GM18502 (cell line): ENCODE data around the gene INHBE.
A peak's percentile ranks its signal among the peaks of the same experiment; 100 is the strongest.

Experiments
- ATAC-seq: cut with Tn5 transposase; IDR thresholded peaks from one replicate; pipeline ENCODE4 v1.9.1; 2021; ENCODE audit warnings: mild to moderate bottlenecking; ENCODE audit not compliant: unreplicated experiment, poor library complexity

Gene INHBE

DNA sequence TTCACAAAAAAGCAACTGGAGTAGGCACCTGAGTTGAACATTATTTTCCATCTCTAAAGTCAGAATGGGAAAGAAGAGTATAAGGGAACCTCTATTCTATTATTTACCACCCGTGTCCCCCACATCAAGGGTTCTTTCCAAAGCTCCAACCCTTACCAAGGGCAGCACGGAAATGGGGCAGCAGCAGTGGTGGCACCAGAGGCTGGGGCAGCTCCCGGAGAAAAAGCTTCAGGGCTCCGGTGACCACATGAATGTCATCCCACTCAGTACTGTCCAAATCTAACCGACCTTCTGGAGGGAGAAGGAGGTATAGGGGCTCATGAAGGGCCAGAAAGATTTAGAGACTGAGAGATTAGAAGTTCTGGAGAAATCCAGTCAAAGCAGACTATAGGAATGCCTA, 18.8 kb downstream of the INHBE start:
- no peak for ATAC-seq

GRCh38 chr12:57474430-57474829, 19.3 kb downstream of the INHBE start:
- ATAC-seq = no peak

- ATAC-seq = no peak
Observed at GRCh38 chr12:57474862-57475261, 19.8 kb downstream of the INHBE start.

- peak; percentile 4 for ATAC-seq
Observed at GRCh38 chr12:57475271-57476161, 20.4 kb downstream of the INHBE start.

GRCh38 chr12:57476162-57476992, 21.3 kb downstream of the INHBE start:
- ATAC-seq = peak; percentile 41

- ATAC-seq = no peak
Observed at GRCh38 chr12:57476993-57477709, 22.0 kb downstream of the INHBE start.

- ATAC-seq = peak; percentile 32
Observed at GRCh38 chr12:57477710-57478681, 22.9 kb downstream of the INHBE start.

GRCh38 chr12:57479043-57479375, 23.9 kb downstream of the INHBE start:
- no peak for ATAC-seq

DNA sequence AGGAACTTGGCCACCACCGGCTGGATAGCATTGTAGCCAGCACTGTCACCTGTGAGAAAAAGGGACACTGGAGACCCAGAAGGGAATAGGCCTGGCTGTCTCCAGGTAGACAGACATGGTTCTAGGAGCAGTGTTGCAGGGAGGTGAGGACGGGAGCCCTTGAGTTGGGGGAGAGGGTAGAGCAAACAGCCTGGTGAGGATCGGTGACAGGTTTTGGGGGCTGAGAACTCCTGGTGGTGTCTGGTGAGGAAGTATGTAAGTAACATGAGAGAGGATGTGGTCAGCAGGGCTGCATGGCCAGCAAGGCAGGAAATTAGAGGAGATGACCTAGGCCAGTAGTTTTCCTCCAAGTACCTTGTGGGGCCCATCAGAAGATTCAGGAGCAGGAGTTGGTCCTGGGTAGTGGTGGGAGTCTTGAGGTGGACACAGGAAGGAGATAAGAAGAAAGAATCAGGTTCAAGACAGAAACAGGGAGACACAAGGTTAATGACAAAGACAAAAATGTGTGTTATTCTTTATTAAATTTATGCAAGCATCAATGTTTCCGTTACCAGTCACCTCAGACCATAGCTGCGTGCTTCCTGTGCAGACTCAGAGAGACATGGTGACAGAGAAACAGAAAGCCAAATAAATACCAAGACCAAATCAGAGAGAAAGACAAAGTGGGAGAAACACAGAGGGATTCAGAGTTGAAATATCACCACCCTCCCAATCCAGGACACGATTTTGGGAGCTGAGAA, 24.4 kb downstream of the INHBE start, which contains the start of gene ARHGAP9:
Gene ARHGAP9, minus strand, starts transcription at position 491 of the 740 bp plus-strand sequence. Its CDS starts 460 bp downstream, at position 31.
- no peak for ATAC-seq

GRCh38 chr12:57481671-57482070, 26.6 kb downstream of the INHBE start:
- no peak for ATAC-seq

- no peak for ATAC-seq
Observed at GRCh38 chr12:57483466-57483865, 28.4 kb downstream of the INHBE start.

DNA sequence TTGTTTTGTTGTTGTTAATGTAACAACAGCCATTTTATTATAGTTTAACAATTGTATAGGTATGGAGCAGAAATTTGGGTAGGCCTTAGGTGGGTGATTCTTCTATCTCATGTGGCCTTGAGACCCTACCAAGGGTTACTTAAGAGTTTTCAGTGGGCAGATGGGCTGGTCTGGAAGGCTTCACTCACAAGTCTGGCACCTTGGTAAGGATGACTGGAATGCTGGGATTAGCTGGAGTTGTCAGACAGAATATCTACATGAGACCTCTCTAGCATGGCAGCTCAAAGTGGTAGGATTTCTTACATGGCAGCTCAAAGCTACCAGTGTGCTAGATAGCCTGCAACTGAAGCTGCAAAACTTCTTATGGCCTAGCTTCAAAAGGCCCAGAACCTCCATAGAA, 30.6 kb downstream of the INHBE start:
- ATAC-seq = no peak

GRCh38 chr12:57487055-57487596, 32.0 kb downstream of the INHBE start:
- ATAC-seq = no peak

- peak; percentile 97 for ATAC-seq
Observed at GRCh38 chr12:57487597-57488401, 32.7 kb downstream of the INHBE start, which contains the start of gene MARS1. MARS1 (plus strand) TSS chr12:57488068; CDS start chr12:57488091, 23 bp downstream.

- ATAC-seq = no peak
Observed at GRCh38 chr12:57488402-57489156, 33.5 kb downstream of the INHBE start.

- no peak for ATAC-seq
Observed at GRCh38 chr12:57489157-57489641, 34.1 kb downstream of the INHBE start.

GRCh38 chr12:57490126-57490525, 35.0 kb downstream of the INHBE start:
- ATAC-seq = no peak
